GM23338 (cell line): ENCODE results near the gene LRRC3.

Experiments used
- CREB1 ChIP-seq: fragments of 250-450 bp; sonication (Bioruptor Pico); IDR thresholded peaks from 2 replicates; pipeline ENCODE4 v1.5.0; 2020; ENCODE audit warnings: low read depth, mild to moderate bottlenecking, moderate library complexity
- EZH2 ChIP-seq: fragments of 200-600 bp; sonication (generic); IDR thresholded peaks from one replicate; pipeline ENCODE4 v1.8.0; 2017; ENCODE audit warnings: antibody characterized with exemption, mild to moderate bottlenecking, low read depth; ENCODE audit not compliant: unreplicated experiment
- EZH2phosphoT487 ChIP-seq: fragments of 200-600 bp; sonication (generic); IDR thresholded peaks from one replicate; pipeline ENCODE4 v1.8.1; 2018; ENCODE audit warnings: antibody characterized with exemption; ENCODE audit not compliant: unreplicated experiment
- JUNB ChIP-seq: IDR thresholded peaks from one replicate; pipeline ENCODE4 v1.6.1; 2016; ENCODE audit warnings: antibody characterized with exemption; ENCODE audit not compliant: unreplicated experiment
- POLR2AphosphoS5 ChIP-seq: IDR thresholded peaks from 2 replicates; pipeline ENCODE4 v1.6.1; 2016; ENCODE audit warnings: antibody characterized with exemption, low read depth
- STAT1 ChIP-seq: IDR thresholded peaks from one replicate; pipeline ENCODE4 v1.6.1; 2016; ENCODE audit warnings: antibody characterized with exemption; ENCODE audit not compliant: unreplicated experiment
- ZNF331 ChIP-seq: fragments of 250-450 bp; sonication (Bioruptor Pico); IDR thresholded peaks from 2 replicates; pipeline ENCODE4 v1.5.0; 2020; ENCODE audit warnings: low read depth, mild to moderate bottlenecking, moderate library complexity
- TF ChIP-seq, protein P1 (sequence below), 2 experiments: fragments of 200-600 bp in 1 of 2; sonication (generic) in 1 of 2; conservative IDR thresholded peaks; 2 replicates each; pipeline versions ENCODE4 v1.5.1 to v1.6.1; 2016 to 2017; ENCODE audit warnings: antibody characterized with exemption in 2 of 2, low read depth in 2 of 2, mild to moderate bottlenecking in 2 of 2, moderate library complexity in 1 of 2
- TF ChIP-seq, protein P2 (sequence below): IDR thresholded peaks from 2 replicates; pipeline ENCODE4 v1.6.1; 2016; ENCODE audit warnings: antibody characterized with exemption
- TF ChIP-seq, protein P3 (sequence below): IDR thresholded peaks from one replicate; pipeline ENCODE4 v1.6.1; 2018; ENCODE audit warnings: antibody characterized with exemption; ENCODE audit not compliant: unreplicated experiment
- TF ChIP-seq, protein P4 (sequence below): fragments of 250-450 bp; sonication (Bioruptor Pico); IDR thresholded peaks from 2 replicates; pipeline ENCODE4 v1.5.0; 2020; ENCODE audit warnings: mild to moderate bottlenecking, moderate library complexity

DNA sequence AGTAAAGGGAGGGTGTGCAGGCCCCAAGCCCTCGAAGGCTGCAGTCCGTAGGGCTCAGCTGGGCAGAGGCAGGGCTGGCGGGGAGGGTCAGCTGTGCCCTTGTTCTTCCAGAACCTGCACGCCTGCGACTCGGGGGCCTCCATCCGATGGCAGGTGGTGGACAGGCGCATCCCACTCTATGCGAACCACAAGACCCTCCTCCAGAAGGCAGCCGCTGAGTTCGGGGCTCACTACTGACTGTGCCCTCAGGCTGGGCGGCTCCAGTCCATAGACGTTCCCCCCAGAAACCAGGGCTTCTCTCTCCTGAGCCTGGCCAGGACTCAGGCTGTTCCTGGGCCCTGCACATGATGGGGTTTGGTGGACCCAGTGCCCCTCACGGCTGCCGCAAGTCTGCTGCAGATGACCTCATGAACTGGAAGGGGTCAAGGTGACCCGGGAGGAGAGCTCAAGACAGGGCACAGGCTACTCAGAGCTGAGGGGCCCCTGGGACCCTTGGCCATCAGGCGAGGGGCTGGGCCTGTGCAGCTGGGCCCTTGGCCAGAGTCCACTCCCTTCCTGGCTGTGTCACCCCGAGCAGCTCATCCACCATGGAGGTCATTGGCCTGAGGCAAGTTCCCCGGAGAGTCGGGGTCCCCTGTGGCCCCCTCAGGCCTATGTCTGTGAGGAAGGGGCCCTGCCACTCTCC, 13.6 kb upstream of the LRRC3 start:
- TF ChIP-seq EZH2 (no peak), POLR2AphosphoS5 (no peak), CREB1 (CRISPR knock-in tag) (no peak), EZH2phosphoT487 (no peak), JUNB (no peak), STAT1 (no peak), ZNF331 (no peak)
- TF ChIP-seq, protein P1, sequence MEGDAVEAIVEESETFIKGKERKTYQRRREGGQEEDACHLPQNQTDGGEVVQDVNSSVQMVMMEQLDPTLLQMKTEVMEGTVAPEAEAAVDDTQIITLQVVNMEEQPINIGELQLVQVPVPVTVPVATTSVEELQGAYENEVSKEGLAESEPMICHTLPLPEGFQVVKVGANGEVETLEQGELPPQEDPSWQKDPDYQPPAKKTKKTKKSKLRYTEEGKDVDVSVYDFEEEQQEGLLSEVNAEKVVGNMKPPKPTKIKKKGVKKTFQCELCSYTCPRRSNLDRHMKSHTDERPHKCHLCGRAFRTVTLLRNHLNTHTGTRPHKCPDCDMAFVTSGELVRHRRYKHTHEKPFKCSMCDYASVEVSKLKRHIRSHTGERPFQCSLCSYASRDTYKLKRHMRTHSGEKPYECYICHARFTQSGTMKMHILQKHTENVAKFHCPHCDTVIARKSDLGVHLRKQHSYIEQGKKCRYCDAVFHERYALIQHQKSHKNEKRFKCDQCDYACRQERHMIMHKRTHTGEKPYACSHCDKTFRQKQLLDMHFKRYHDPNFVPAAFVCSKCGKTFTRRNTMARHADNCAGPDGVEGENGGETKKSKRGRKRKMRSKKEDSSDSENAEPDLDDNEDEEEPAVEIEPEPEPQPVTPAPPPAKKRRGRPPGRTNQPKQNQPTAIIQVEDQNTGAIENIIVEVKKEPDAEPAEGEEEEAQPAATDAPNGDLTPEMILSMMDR (conservative IDR thresholded peaks at IDR 0.05; ENCODE audit: low read depth in 2 of 2): no peak
- TF ChIP-seq, protein P2, sequence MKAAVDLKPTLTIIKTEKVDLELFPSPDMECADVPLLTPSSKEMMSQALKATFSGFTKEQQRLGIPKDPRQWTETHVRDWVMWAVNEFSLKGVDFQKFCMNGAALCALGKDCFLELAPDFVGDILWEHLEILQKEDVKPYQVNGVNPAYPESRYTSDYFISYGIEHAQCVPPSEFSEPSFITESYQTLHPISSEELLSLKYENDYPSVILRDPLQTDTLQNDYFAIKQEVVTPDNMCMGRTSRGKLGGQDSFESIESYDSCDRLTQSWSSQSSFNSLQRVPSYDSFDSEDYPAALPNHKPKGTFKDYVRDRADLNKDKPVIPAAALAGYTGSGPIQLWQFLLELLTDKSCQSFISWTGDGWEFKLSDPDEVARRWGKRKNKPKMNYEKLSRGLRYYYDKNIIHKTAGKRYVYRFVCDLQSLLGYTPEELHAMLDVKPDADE: no peak
- TF ChIP-seq, protein P3, sequence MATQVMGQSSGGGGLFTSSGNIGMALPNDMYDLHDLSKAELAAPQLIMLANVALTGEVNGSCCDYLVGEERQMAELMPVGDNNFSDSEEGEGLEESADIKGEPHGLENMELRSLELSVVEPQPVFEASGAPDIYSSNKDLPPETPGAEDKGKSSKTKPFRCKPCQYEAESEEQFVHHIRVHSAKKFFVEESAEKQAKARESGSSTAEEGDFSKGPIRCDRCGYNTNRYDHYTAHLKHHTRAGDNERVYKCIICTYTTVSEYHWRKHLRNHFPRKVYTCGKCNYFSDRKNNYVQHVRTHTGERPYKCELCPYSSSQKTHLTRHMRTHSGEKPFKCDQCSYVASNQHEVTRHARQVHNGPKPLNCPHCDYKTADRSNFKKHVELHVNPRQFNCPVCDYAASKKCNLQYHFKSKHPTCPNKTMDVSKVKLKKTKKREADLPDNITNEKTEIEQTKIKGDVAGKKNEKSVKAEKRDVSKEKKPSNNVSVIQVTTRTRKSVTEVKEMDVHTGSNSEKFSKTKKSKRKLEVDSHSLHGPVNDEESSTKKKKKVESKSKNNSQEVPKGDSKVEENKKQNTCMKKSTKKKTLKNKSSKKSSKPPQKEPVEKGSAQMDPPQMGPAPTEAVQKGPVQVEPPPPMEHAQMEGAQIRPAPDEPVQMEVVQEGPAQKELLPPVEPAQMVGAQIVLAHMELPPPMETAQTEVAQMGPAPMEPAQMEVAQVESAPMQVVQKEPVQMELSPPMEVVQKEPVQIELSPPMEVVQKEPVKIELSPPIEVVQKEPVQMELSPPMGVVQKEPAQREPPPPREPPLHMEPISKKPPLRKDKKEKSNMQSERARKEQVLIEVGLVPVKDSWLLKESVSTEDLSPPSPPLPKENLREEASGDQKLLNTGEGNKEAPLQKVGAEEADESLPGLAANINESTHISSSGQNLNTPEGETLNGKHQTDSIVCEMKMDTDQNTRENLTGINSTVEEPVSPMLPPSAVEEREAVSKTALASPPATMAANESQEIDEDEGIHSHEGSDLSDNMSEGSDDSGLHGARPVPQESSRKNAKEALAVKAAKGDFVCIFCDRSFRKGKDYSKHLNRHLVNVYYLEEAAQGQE: no peak
- TF ChIP-seq, protein P4, sequence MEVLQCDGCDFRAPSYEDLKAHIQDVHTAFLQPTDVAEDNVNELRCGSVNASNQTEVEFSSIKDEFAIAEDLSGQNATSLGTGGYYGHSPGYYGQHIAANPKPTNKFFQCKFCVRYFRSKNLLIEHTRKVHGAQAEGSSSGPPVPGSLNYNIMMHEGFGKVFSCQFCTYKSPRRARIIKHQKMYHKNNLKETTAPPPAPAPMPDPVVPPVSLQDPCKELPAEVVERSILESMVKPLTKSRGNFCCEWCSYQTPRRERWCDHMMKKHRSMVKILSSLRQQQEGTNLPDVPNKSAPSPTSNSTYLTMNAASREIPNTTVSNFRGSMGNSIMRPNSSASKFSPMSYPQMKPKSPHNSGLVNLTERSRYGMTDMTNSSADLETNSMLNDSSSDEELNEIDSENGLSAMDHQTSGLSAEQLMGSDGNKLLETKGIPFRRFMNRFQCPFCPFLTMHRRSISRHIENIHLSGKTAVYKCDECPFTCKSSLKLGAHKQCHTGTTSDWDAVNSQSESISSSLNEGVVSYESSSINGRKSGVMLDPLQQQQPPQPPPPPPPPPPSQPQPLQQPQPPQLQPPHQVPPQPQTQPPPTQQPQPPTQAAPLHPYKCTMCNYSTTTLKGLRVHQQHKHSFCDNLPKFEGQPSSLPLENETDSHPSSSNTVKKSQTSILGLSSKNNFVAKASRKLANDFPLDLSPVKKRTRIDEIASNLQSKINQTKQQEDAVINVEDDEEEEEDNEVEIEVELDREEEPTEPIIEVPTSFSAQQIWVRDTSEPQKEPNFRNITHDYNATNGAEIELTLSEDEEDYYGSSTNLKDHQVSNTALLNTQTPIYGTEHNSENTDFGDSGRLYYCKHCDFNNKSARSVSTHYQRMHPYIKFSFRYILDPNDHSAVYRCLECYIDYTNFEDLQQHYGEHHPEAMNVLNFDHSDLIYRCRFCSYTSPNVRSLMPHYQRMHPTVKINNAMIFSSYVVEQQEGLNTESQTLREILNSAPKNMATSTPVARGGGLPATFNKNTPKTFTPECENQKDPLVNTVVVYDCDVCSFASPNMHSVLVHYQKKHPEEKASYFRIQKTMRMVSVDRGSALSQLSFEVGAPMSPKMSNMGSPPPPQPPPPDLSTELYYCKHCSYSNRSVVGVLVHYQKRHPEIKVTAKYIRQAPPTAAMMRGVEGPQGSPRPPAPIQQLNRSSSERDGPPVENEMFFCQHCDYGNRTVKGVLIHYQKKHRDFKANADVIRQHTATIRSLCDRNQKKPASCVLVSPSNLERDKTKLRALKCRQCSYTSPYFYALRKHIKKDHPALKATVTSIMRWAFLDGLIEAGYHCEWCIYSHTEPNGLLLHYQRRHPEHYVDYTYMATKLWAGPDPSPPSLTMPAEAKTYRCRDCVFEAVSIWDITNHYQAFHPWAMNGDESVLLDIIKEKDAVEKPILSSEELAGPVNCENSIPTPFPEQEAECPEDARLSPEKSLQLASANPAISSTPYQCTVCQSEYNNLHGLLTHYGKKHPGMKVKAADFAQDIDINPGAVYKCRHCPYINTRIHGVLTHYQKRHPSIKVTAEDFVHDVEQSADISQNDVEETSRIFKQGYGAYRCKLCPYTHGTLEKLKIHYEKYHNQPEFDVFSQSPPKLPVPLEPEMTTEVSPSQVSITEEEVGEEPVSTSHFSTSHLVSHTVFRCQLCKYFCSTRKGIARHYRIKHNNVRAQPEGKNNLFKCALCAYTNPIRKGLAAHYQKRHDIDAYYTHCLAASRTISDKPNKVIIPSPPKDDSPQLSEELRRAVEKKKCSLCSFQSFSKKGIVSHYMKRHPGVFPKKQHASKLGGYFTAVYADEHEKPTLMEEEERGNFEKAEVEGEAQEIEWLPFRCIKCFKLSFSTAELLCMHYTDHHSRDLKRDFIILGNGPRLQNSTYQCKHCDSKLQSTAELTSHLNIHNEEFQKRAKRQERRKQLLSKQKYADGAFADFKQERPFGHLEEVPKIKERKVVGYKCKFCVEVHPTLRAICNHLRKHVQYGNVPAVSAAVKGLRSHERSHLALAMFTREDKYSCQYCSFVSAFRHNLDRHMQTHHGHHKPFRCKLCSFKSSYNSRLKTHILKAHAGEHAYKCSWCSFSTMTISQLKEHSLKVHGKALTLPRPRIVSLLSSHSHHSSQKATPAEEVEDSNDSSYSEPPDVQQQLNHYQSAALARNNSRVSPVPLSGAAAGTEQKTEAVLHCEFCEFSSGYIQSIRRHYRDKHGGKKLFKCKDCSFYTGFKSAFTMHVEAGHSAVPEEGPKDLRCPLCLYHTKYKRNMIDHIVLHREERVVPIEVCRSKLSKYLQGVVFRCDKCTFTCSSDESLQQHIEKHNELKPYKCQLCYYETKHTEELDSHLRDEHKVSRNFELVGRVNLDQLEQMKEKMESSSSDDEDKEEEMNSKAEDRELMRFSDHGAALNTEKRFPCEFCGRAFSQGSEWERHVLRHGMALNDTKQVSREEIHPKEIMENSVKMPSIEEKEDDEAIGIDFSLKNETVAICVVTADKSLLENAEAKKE: no peak
